Keratinocyte (primary cell): ENCODE results near the gene KCNB1. TPM values are rescaled to one million over a fixed set of nuclear protein-coding genes. Genes with fewer than 3 reads are reported as not detected.

ENCODE experiments used
- DNase-seq: peaks from one replicate; pipeline ENCODE4 v3.0.0-alpha.2; 2011; ENCODE audit warnings: low read depth, missing footprints, low spot score
- FAIRE-seq: peaks from 2 replicates; lab custom pipeline; 2011; peaks lifted over from hg19 to GRCh38; lab: Jason Lieb, UNC
- H2AFZ ChIP-seq: 2 replicates; pipeline ENCODE4 v1.6.0; 2012; ENCODE audit warnings: low read length, control low read depth, inconsistent platforms; ENCODE audit not compliant: control insufficient read depth
- H3K27ac ChIP-seq: 2 replicates; pipeline ENCODE4 v1.5.1; 2011; ENCODE audit warnings: low read length; ENCODE audit not compliant: control insufficient read depth, insufficient read depth
- H3K27me3 ChIP-seq: 3 replicates; pipeline ENCODE4 v1.6.0; 2011; ENCODE audit warnings: low read length; ENCODE audit not compliant: control insufficient read depth, insufficient read depth; ENCODE audit errors: extremely low read depth
- H3K36me3 ChIP-seq, 2 experiments: 2 replicates in 1 of 2; 3 replicates in 1 of 2; pipeline ENCODE4 v1.5.1; 2011; ENCODE audit warnings: low read length in 2 of 2, mild to moderate bottlenecking in 1 of 2; ENCODE audit not compliant: control insufficient read depth in 2 of 2, insufficient read depth in 2 of 2; ENCODE audit errors: extremely low read depth in 1 of 2
- H3K4me1 ChIP-seq: 3 replicates; pipeline ENCODE4 v1.5.1; 2011; ENCODE audit warnings: low read length; ENCODE audit not compliant: control insufficient read depth, insufficient read depth; ENCODE audit errors: extremely low read depth
- H3K4me2 ChIP-seq: 3 replicates; pipeline ENCODE4 v1.6.0; 2011; ENCODE audit warnings: low read depth, low read length; ENCODE audit not compliant: control insufficient read depth, insufficient read depth; ENCODE audit errors: extremely low read depth
- H3K4me3 ChIP-seq, 3 experiments: fragments of 200-600 bp in 1 of 3; sonication (generic) in 1 of 3; 2 replicates in 2 of 3; 3 replicates in 1 of 3; pipeline ENCODE4 v1.5.1; 2011 to 2016; ENCODE audit warnings: low read length in 3 of 3, mild to moderate bottlenecking in 3 of 3, control low read depth in 2 of 3, inconsistent platforms in 1 of 3, low read depth in 1 of 3, mixed read lengths in 1 of 3, mixed run types in 1 of 3, moderate library complexity in 1 of 3; ENCODE audit not compliant: control insufficient read depth in 2 of 3, insufficient read depth in 2 of 3; ENCODE audit errors: extremely low read depth in 1 of 3
- H3K79me2 ChIP-seq: 2 replicates; pipeline ENCODE4 v1.6.0; 2012; ENCODE audit warnings: low read length; ENCODE audit not compliant: control insufficient read depth, insufficient read depth
- H3K9ac ChIP-seq: 3 replicates; pipeline ENCODE4 v1.6.0; 2011; ENCODE audit warnings: low read length; ENCODE audit not compliant: control insufficient read depth, insufficient read depth; ENCODE audit errors: extremely low read depth
- H3K9me1 ChIP-seq: 3 replicates; pipeline ENCODE4 v1.6.0; 2011; ENCODE audit warnings: low read length; ENCODE audit not compliant: control insufficient read depth, insufficient read depth; ENCODE audit errors: extremely low read depth
- H3K9me3 ChIP-seq: 2 replicates; pipeline ENCODE4 v1.5.1; 2012; ENCODE audit warnings: low read depth, low read length; ENCODE audit not compliant: control insufficient read depth
- H4K20me1 ChIP-seq: 3 replicates; pipeline ENCODE4 v1.6.0; 2011; ENCODE audit warnings: low read length; ENCODE audit not compliant: control insufficient read depth, insufficient read depth; ENCODE audit errors: extremely low read depth
- EZH2 ChIP-seq: IDR thresholded peaks from one replicate; pipeline ENCODE4 v1.6.1; 2012; ENCODE audit warnings: inconsistent platforms, mild to moderate bottlenecking, low read length, moderate library complexity
- dilution Hi-C: fragments of 300-500 bp; cut with MboI; formaldehyde crosslinking; loops from one replicate; pipeline ENCODE4 v1.7.0; 2020; ENCODE audit warnings: low sequenced_read_pairs; ENCODE audit not compliant: extremely low pct_ligation_motif_present
- polyA plus RNA-seq, 5 experiments: library from polyadenylated mRNA; depleted of rRNA in 3 of 5; stranded (reverse) in 3 of 5; stranded (forward) in 1 of 5; unstranded in 1 of 5; fragments of >200 nt; gene quantifications; 1 replicate in 1 of 5; 2 replicates in 3 of 5; 3 replicates in 1 of 5; pipeline versions ENCODE4 v1.2.1 to v1.2.3, GENCODE V29; 2011 to 2012; ENCODE audit warnings: missing spikeins in 2 of 5, low read depth in 1 of 5, low replicate concordance in 1 of 5
- TF ChIP-seq, protein P1 (sequence below), 3 experiments: IDR thresholded peaks in 1 of 3; conservative IDR thresholded peaks in 1 of 3; optimal IDR thresholded peaks in 1 of 3; 2 replicates in 2 of 3; 3 replicates in 1 of 3; pipeline versions ENCODE3 to v1.5.1; 2011; ENCODE audit warnings: low read length in 3 of 3, mild to moderate bottlenecking in 3 of 3, moderate library complexity in 2 of 3, control low read depth in 1 of 3, inconsistent platforms in 1 of 3; ENCODE audit not compliant: insufficient read depth in 2 of 3; ENCODE audit errors: extremely low read depth in 1 of 3

Gene KCNB1
- polyA plus RNA-seq, 1 donor (not counting 4 experiments of a cell fraction or from before 2014, with no cell fraction given), result not detected

DNA sequence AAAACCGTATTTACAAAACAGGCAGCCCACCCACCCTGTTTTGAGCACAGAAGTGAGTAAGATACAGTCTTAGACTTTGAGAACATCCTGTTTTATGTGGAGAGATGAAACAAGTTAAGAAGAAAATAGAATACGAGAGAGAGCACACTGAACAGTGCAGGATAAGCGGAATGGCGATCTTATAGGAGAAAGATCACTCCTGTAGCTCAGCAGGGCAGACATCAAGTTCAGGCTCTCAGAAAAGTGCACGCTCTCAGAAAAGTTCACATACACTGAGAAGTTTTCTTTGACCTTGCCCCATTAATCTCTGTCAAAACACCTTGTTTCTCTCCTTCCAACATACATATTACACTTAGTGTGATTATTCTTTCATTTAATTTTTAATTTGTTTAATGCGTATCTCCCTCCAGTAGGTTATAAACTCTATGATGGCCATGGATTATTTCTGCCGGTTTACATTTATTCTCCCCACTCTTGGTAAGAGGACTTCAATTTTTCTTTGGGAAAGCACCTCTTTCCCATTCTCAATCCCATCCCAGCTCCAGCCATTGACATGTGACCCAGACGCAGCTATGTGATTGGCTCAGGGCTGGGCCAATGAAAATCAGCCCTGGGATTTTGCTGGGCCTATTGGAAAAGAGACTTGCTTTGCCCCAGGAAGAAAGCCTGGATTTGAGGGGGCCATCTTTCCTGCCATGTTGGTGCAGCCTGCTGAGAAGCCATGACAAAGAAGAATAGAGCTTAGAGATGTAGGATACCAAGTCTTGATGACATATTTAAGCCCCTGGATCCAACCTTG is 16.2 kb downstream of the KCNB1 start:
- DNase-seq, result no peak
- dilution Hi-C loops, result no loop called here
- no peak overlapping the region for H2AFZ ChIP-seq
- no peak for FAIRE-seq
- H4K20me1 ChIP-seq, result no peaks in the 10 kb centered on the region
- no peak overlapping the region for H3K27ac ChIP-seq
- no peaks in the 10 kb centered on the region for H3K9me1 ChIP-seq
- no peaks in the 10 kb centered on the region for H3K79me2 ChIP-seq
- H3K36me3 ChIP-seq, result no peaks in the 10 kb centered on the region
- TF ChIP-seq, protein P1, sequence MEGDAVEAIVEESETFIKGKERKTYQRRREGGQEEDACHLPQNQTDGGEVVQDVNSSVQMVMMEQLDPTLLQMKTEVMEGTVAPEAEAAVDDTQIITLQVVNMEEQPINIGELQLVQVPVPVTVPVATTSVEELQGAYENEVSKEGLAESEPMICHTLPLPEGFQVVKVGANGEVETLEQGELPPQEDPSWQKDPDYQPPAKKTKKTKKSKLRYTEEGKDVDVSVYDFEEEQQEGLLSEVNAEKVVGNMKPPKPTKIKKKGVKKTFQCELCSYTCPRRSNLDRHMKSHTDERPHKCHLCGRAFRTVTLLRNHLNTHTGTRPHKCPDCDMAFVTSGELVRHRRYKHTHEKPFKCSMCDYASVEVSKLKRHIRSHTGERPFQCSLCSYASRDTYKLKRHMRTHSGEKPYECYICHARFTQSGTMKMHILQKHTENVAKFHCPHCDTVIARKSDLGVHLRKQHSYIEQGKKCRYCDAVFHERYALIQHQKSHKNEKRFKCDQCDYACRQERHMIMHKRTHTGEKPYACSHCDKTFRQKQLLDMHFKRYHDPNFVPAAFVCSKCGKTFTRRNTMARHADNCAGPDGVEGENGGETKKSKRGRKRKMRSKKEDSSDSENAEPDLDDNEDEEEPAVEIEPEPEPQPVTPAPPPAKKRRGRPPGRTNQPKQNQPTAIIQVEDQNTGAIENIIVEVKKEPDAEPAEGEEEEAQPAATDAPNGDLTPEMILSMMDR (optimal IDR thresholded peaks at IDR 0.05 in 1 of 3, IDR thresholded peaks at IDR 0.05 in 1 of 3, conservative IDR thresholded peaks at IDR 0.05 in 1 of 3; ENCODE audit: extremely low read depth in 1 of 3, insufficient read depth in 2 of 3, low read length in 3 of 3), result no peak
- TF ChIP-seq EZH2, result no peak
- H3K4me1 ChIP-seq, result no peaks in the 10 kb centered on the region
- H3K9me3 ChIP-seq, result no peaks in the 10 kb centered on the region
- peaks cover 30% of the 10 kb centered on the region for H3K27me3 ChIP-seq
- no peak overlapping the region for H3K4me3 ChIP-seq
- H3K4me2 ChIP-seq, result no peak overlapping the region
- no peak overlapping the region for H3K9ac ChIP-seq

DNA sequence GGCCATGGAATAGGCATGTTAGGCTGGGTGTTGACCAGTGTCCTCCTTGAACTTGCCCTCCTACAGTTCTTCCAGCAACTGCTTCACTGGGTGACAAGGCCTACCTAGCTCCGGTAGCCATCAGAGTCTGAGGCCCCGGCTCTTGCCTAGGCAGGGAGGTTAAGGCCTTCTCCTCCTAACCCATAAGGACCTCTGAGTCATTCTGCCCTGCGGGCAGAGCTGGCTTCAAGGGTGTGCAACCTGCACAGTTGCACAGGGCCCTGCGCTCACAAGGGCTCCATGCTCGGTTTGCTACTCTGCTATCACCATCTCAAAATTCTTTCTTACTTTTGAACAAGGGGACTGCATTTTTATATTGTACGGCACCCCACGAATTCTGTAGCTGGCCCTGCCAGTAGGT is 17.9 kb downstream of the KCNB1 start:
- Histone ChIP-seq H4K20me1 (no peaks in the 10 kb centered on the region), H3K9ac (no peak overlapping the region), H3K27me3 (peaks cover 33% of the 10 kb centered on the region), H2AFZ (no peak overlapping the region), H3K36me3 (no peaks in the 10 kb centered on the region), H3K4me2 (no peak overlapping the region), H3K27ac (no peak overlapping the region), H3K4me3 (no peak overlapping the region), H3K9me3 (no peaks in the 10 kb centered on the region), H3K9me1 (no peaks in the 10 kb centered on the region), H3K4me1 (peaks cover 6% of the 10 kb centered on the region), H3K79me2 (no peaks in the 10 kb centered on the region)
- FAIRE-seq, result no peak
- TF ChIP-seq, protein P1 (optimal IDR thresholded peaks at IDR 0.05 in 1 of 3, IDR thresholded peaks at IDR 0.05 in 1 of 3, conservative IDR thresholded peaks at IDR 0.05 in 1 of 3; ENCODE audit: extremely low read depth in 1 of 3, insufficient read depth in 2 of 3, low read length in 3 of 3), result no peak
- TF ChIP-seq EZH2, result no peak
- dilution Hi-C loops, result no loop called here
- no peak for DNase-seq
